H1 (cell line): Measurements from ENCODE around the gene NTRK2. TPM values are rescaled to one million over a fixed set of nuclear protein-coding genes. Genes with fewer than 3 reads are reported as not detected.

Experiments
- CTCF ChIA-PET: fragments of 300-600 bp; sonication (Branson Sonifier 250); formaldehyde crosslinking; loops from one replicate; lab custom pipeline; 2021; ENCODE audit not compliant: partially characterized antibody; lab: Charles Lee
- POLR2A ChIA-PET: fragments of 300-600 bp; sonication (Branson Sonifier 250); formaldehyde crosslinking; loops from one replicate; lab custom pipeline; 2021; ENCODE audit warnings: inconsistent platforms; ENCODE audit not compliant: partially characterized antibody; lab: Charles Lee
- DNase-seq, 2 experiments: peaks; one replicate each; pipeline versions ENCODE4 v3.0.0 to v3.0.0-alpha.2; 2010 to 2022; ENCODE audit warnings: low spot score in 2 of 2, low read depth in 1 of 2, mixed read lengths in 1 of 2
- FAIRE-seq: peaks from 2 replicates; lab custom pipeline; 2011; peaks lifted over from hg19 to GRCh38; lab: Jason Lieb, UNC
- H2AFZ ChIP-seq: 2 replicates; pipeline ENCODE4 v1.8.1; 2012; ENCODE audit warnings: low read length, inconsistent platforms
- H2AK5ac ChIP-seq: 2 replicates; pipeline ENCODE4 v1.6.1; 2013; ENCODE audit warnings: low read depth, low read length
- H2BK120ac ChIP-seq: replicated peaks from 2 replicates; pipeline ENCODE3; 2013; ENCODE audit warnings: low read depth, low read length, inconsistent platforms
- H2BK12ac ChIP-seq: 2 replicates; pipeline ENCODE4 v1.6.1; 2013; ENCODE audit warnings: low read depth, low read length
- H2BK15ac ChIP-seq: 2 replicates; pipeline ENCODE4 v1.6.1; 2013; ENCODE audit warnings: low read length
- H2BK20ac ChIP-seq: 2 replicates; pipeline ENCODE4 v1.6.1; 2013; ENCODE audit warnings: low read length
- H2BK5ac ChIP-seq: 2 replicates; pipeline ENCODE4 v1.6.1; 2013; ENCODE audit warnings: low read depth, low read length
- H3K14ac ChIP-seq: 2 replicates; pipeline ENCODE4 v1.6.1; 2013; ENCODE audit warnings: inconsistent platforms; ENCODE audit not compliant: insufficient read length
- H3K18ac ChIP-seq: 2 replicates; pipeline ENCODE4 v1.6.1; 2013; ENCODE audit warnings: low read length; ENCODE audit errors: extremely low read depth
- H3K23ac ChIP-seq: 2 replicates; pipeline ENCODE4 v1.6.1; 2013; ENCODE audit warnings: inconsistent platforms; ENCODE audit not compliant: insufficient read length
- H3K23me2 ChIP-seq: 2 replicates; pipeline ENCODE4 v1.6.1; 2013; ENCODE audit warnings: low read depth, low read length
- H3K27ac ChIP-seq: 2 replicates; pipeline ENCODE4 v1.6.1; 2011; ENCODE audit warnings: low read depth, low read length, inconsistent platforms
- H3K27me3 ChIP-seq, 4 experiments: replicated peaks in 1 of 4; 1 replicate in 1 of 4; 2 replicates in 3 of 4; pipeline versions ENCODE4 v1.6.1 to v1.8.1; 2011 to 2013; ENCODE audit warnings: low read length in 3 of 4, mild to moderate bottlenecking in 3 of 4, inconsistent platforms in 2 of 4, mixed read lengths in 2 of 4, moderate library complexity in 1 of 4; ENCODE audit not compliant: control insufficient read depth in 3 of 4, insufficient read depth in 3 of 4; ENCODE audit errors: extremely low read depth in 1 of 4
- H3K36me3 ChIP-seq, 4 experiments: 2 replicates each; pipeline versions ENCODE4 v1.6.1 to v1.8.1; 2011 to 2013; ENCODE audit warnings: mild to moderate bottlenecking in 4 of 4, low read length in 3 of 4, moderate library complexity in 2 of 4, control low read depth in 1 of 4, inconsistent platforms in 1 of 4; ENCODE audit not compliant: insufficient read depth in 4 of 4, control insufficient read depth in 2 of 4
- H3K4ac ChIP-seq: replicated peaks from 2 replicates; pipeline ENCODE3; 2013; ENCODE audit warnings: low read length, low read depth, mixed read lengths, inconsistent platforms; ENCODE audit not compliant: insufficient read length
- H3K4me1 ChIP-seq, 4 experiments: replicated peaks in 1 of 4; 1 replicate in 1 of 4; 2 replicates in 3 of 4; pipeline versions ENCODE4 v1.6.1 to v1.8.1; 2011 to 2013; ENCODE audit warnings: low read length in 3 of 4, inconsistent platforms in 2 of 4, mixed read lengths in 1 of 4; ENCODE audit not compliant: insufficient read depth in 4 of 4, control insufficient read depth in 3 of 4
- H3K4me2 ChIP-seq, 2 experiments: 2 replicates each; pipeline versions ENCODE4 v1.6.1 to v1.8.1; 2011 to 2013; ENCODE audit warnings: low read depth in 2 of 2, low read length in 2 of 2, control low read depth in 1 of 2, inconsistent platforms in 1 of 2, mild to moderate bottlenecking in 1 of 2; ENCODE audit not compliant: insufficient read depth in 1 of 2
- H3K4me3 ChIP-seq, 4 experiments: fragments of 200-600, 300-600 bp in 1 of 4; sonication (generic), shearing (Covaris generic), sonication (Bioruptor Twin) in 1 of 4; 2 replicates each; pipeline versions ENCODE4 v1.5.1 to v1.8.1; 2011 to 2016; ENCODE audit warnings: low read length in 4 of 4, low read depth in 3 of 4, control low read depth in 2 of 4, inconsistent platforms in 2 of 4, mild to moderate bottlenecking in 2 of 4, mixed read lengths in 1 of 4, moderate library complexity in 1 of 4; ENCODE audit not compliant: insufficient read depth in 2 of 4; ENCODE audit errors: extremely low read depth in 1 of 4
- H3K56ac ChIP-seq: replicated peaks from 2 replicates; pipeline ENCODE3; 2013; ENCODE audit warnings: low read depth, mild to moderate bottlenecking, mixed read lengths, low read length, inconsistent platforms; ENCODE audit not compliant: insufficient read length
- H3K79me1 ChIP-seq: 2 replicates; pipeline ENCODE4 v1.6.1; 2013; ENCODE audit warnings: low read depth, low read length, control low read depth
- H3K79me2 ChIP-seq, 2 experiments: 2 replicates each; pipeline versions ENCODE4 v1.6.1 to v1.8.1; 2012 to 2013; ENCODE audit warnings: low read length in 2 of 2, mild to moderate bottlenecking in 2 of 2, inconsistent platforms in 1 of 2; ENCODE audit not compliant: insufficient read depth in 2 of 2, control insufficient read depth in 1 of 2
- H3K9ac ChIP-seq, 4 experiments: replicated peaks in 1 of 4; 1 replicate in 1 of 4; 2 replicates in 3 of 4; pipeline versions ENCODE4 v1.6.1 to v1.8.1; 2011 to 2013; ENCODE audit warnings: low read depth in 3 of 4, low read length in 3 of 4, control low read depth in 2 of 4, mild to moderate bottlenecking in 2 of 4, moderate library complexity in 2 of 4, inconsistent platforms in 1 of 4; ENCODE audit errors: extremely low read depth in 1 of 4
- H3K9me3 ChIP-seq, 2 experiments: 2 replicates each; pipeline versions ENCODE4 v1.6.1 to v1.8.1; 2012 to 2013; ENCODE audit warnings: mild to moderate bottlenecking in 2 of 2, moderate library complexity in 2 of 2, control low read depth in 1 of 2, inconsistent platforms in 1 of 2, low read depth in 1 of 2, low read length in 1 of 2, mixed read lengths in 1 of 2; ENCODE audit not compliant: insufficient read depth in 2 of 2
- H4K20me1 ChIP-seq, 2 experiments: replicated peaks in 1 of 2; 2 replicates each; pipeline versions ENCODE3 to v1.8.1; 2011 to 2013; ENCODE audit warnings: inconsistent platforms in 2 of 2, low read length in 2 of 2, mild to moderate bottlenecking in 1 of 2; ENCODE audit not compliant: insufficient read depth in 2 of 2, control insufficient read depth in 1 of 2
- H4K5ac ChIP-seq: 2 replicates; pipeline ENCODE4 v1.6.1; 2013; ENCODE audit warnings: low read length, low read depth, mixed read lengths, inconsistent platforms; ENCODE audit not compliant: insufficient read length
- H4K8ac ChIP-seq: 2 replicates; pipeline ENCODE4 v1.8.0; 2013; ENCODE audit warnings: mild to moderate bottlenecking, moderate library complexity, low read length, inconsistent platforms; ENCODE audit not compliant: insufficient read depth; ENCODE audit errors: extremely low read depth
- H4K91ac ChIP-seq: replicated peaks from 2 replicates; pipeline ENCODE3; 2013; ENCODE audit warnings: low read length, mixed read lengths, inconsistent platforms; ENCODE audit not compliant: insufficient read length
- ASH2L ChIP-seq: fragments of 200-600, 300-600 bp; sonication (generic); IDR thresholded peaks from one replicate; pipeline ENCODE4 v1.7.1; 2017; ENCODE audit warnings: low read length
- BRCA1 ChIP-seq: IDR thresholded peaks from 2 replicates; pipeline ENCODE4 v1.6.1; 2012; ENCODE audit warnings: low read depth, low read length, improper control_type of control experiment
- EGR1 ChIP-seq: IDR thresholded peaks from 2 replicates; pipeline ENCODE4 v1.6.1; 2011; ENCODE audit warnings: low read depth, low read length, borderline replicate concordance
- JUN ChIP-seq: IDR thresholded peaks from 2 replicates; pipeline ENCODE4 v1.6.1; 2011; ENCODE audit warnings: low read depth, mild to moderate bottlenecking, improper control_type of control experiment, low read length
- KDM1A ChIP-seq: fragments of 200-600, 300-600 bp; sonication (generic); IDR thresholded peaks from 2 replicates; pipeline ENCODE4 v1.7.1; 2016; ENCODE audit warnings: mild to moderate bottlenecking, low read length, borderline replicate concordance
- KDM4A ChIP-seq: IDR thresholded peaks from one replicate; pipeline ENCODE4 v1.7.1; 2012; ENCODE audit warnings: low read depth, mild to moderate bottlenecking, moderate library complexity, low read length, inconsistent platforms; ENCODE audit not compliant: severe bottlenecking
- MAFK ChIP-seq: IDR thresholded peaks from 2 replicates; pipeline ENCODE4 v1.6.1; 2012; ENCODE audit warnings: low read depth, mild to moderate bottlenecking, improper control_type of control experiment, low read length
- RAD21 ChIP-seq, 2 experiments: IDR thresholded peaks in 1 of 2; conservative IDR thresholded peaks in 1 of 2; 2 replicates each; pipeline ENCODE4 v1.6.1; 2011; ENCODE audit warnings: low read depth in 2 of 2, low read length in 2 of 2, improper control_type of control experiment in 1 of 2, inconsistent platforms in 1 of 2, mild to moderate bottlenecking in 1 of 2, moderate library complexity in 1 of 2
- RFX5 ChIP-seq: IDR thresholded peaks from 2 replicates; pipeline ENCODE4 v1.6.1; 2011; ENCODE audit warnings: low read depth, low read length, improper control_type of control experiment, borderline replicate concordance
- SAP30 ChIP-seq: fragments of 300-600 bp; sonication (generic); IDR thresholded peaks from 2 replicates; pipeline ENCODE4 v1.7.1; 2012; ENCODE audit warnings: low read length, moderate library complexity, mild to moderate bottlenecking, inconsistent platforms; ENCODE audit not compliant: insufficient read depth, insufficient replicate concordance
- SP1 ChIP-seq: IDR thresholded peaks from 2 replicates; pipeline ENCODE4 v1.6.1; 2011; ENCODE audit warnings: low read depth, low read length
- SRF ChIP-seq: IDR thresholded peaks from 2 replicates; pipeline ENCODE4 v1.6.1; 2011; ENCODE audit warnings: mild to moderate bottlenecking, low read depth, low read length, moderate library complexity
- TCF12 ChIP-seq: IDR thresholded peaks from 2 replicates; pipeline ENCODE4 v1.6.1; 2011; ENCODE audit warnings: low read depth, mild to moderate bottlenecking, low read length
- YY1 ChIP-seq: IDR thresholded peaks from 2 replicates; pipeline ENCODE4 v1.6.1; 2011; ENCODE audit warnings: low read depth, mild to moderate bottlenecking, low read length
- WGBS, 2 experiments: shearing (Covaris generic) in 1 of 2; methylation state at CpG; one replicate each; pipeline versions ENCODE4 v1.1.6 to v1.1.7; 2013 to 2015; ENCODE audit warnings: low lambda C conversion rate in 2 of 2, mixed read lengths in 2 of 2, inconsistent platforms in 1 of 2, low coverage in 1 of 2, missing lambda C conversion rate in 1 of 2; ENCODE audit not compliant: insufficient replicate concordance in 2 of 2, insufficient coverage in 1 of 2, insufficient read length in 1 of 2; ENCODE audit errors: extremely low coverage in 1 of 2, missing lambda C conversion rate in 1 of 2; 5-methylcytosine and 5-hydroxymethylcytosine counted together
- polyA plus RNA-seq, 7 experiments: library from polyadenylated mRNA; depleted of rRNA in 3 of 7; stranded (reverse) in 5 of 7; unstranded in 2 of 7; fragments of >200 nt in 5 of 7; fragments of 200-250 nt in 2 of 7; gene quantifications; 1 replicate in 5 of 7; 2 replicates in 1 of 7; 4 replicates in 1 of 7; pipeline versions ENCODE4 v1.2.1 to v1.2.3, GENCODE V29; 2011 to 2013; ENCODE audit warnings: missing spikeins in 2 of 7, mixed read lengths in 2 of 7
- total RNA-seq: library from RNA; stranded (reverse); fragmentation: NEBNext Ultra II Directional; extraction: Animal tissue kit (Norgen Biotek cat#: 25700); gene quantifications from 2 replicates; pipeline ENCODE4 v1.2.1, GENCODE V29; 2021

Gene NTRK2
- total and polyA plus RNA-seq, 2 of the 8 experiments (the other 6 are each of a cell fraction or from before 2014, with no cell fraction given) = 0.03 to 0.04 TPM

- CTCF ChIA-PET = interaction anchor here (0.9 to 1.6 kb wide), 6 partner anchors 13 to 431 kb away, joined by 3 to 5 read pairs (median 4); no protein-coding TSS in a partner anchor
- FAIRE-seq = no peak
- no peak overlapping the region for H4K91ac ChIP-seq
- TF ChIP-seq TCF12 (no peak), EGR1 (no peak), SP1 (no peak), MAFK (no peak), RFX5 (no peak), KDM1A (no peak), KDM4A (no peak), RAD21 (IDR thresholded peaks at IDR 0.05 in 1 of 2, conservative IDR thresholded peaks at IDR 0.05 in 1 of 2; ENCODE audit: low read depth in 2 of 2, low read length in 2 of 2) (no peak), SAP30 (no peak), BRCA1 (no peak), JUN (no peak), ASH2L (no peak), YY1 (no peak), SRF (no peak)
Observed at GRCh38 chr9:84827216-84827765, 157.8 kb downstream of the NTRK2 start.

More at GRCh38 chr9:84827216-84827765, 157.8 kb downstream of the NTRK2 start:
- DNase-seq = no peak
- H3K23ac ChIP-seq = no peak overlapping the region
- no peak overlapping the region for H3K56ac ChIP-seq
- H3K79me2 ChIP-seq = no peaks in the 10 kb centered on the region
- H2BK12ac ChIP-seq = no peak overlapping the region
- H2BK5ac ChIP-seq = no peak overlapping the region
- H2BK15ac ChIP-seq = no peak overlapping the region
- H2BK20ac ChIP-seq = no peak overlapping the region
- H3K4ac ChIP-seq = no peak overlapping the region
- 89% methylated on average over 4 of the region's 4 CpGs; no CpG with 5 or more reads in 1 of the 2 experiments for WGBS, 2 experiments
- no peaks in the 10 kb centered on the region for H3K23me2 ChIP-seq
- H3K9me3 ChIP-seq = no peaks in the 10 kb centered on the region
- no peak overlapping the region for H3K18ac ChIP-seq
- POLR2A ChIA-PET = no interaction called here
- H2BK120ac ChIP-seq = no peak overlapping the region
- H2AK5ac ChIP-seq = no peak overlapping the region
- H3K27me3 ChIP-seq = no peaks in the 10 kb centered on the region
- peaks cover 0 to under 1% (median 0%) of the 10 kb centered on the region in 4 experiments; a peak in 1 of 7 replicates for H3K4me1 ChIP-seq
- H3K79me1 ChIP-seq = no peaks in the 10 kb centered on the region
- no peak overlapping the region for H3K4me3 ChIP-seq
- H3K36me3 ChIP-seq = no peaks in the 10 kb centered on the region; a peak in 1 of 8 replicates
- no peak overlapping the region for H3K14ac ChIP-seq
- no peak overlapping the region for H4K8ac ChIP-seq
- no peak overlapping the region for H3K27ac ChIP-seq
- no peak overlapping the region for H4K5ac ChIP-seq
- no peak overlapping the region for H3K9ac ChIP-seq
- no peak overlapping the region for H2AFZ ChIP-seq
- H3K4me2 ChIP-seq = no peak overlapping the region
- H4K20me1 ChIP-seq = no peaks in the 10 kb centered on the region
